ENCODE results near the gene PLEKHA5. TPM values are rescaled to one million over a fixed set of nuclear protein-coding genes. Genes with fewer than 3 reads are reported as not detected.
"Not testable (repeated sequence)": the region's sequence is repeated elsewhere in the genome, so short reads cannot be mapped to it uniquely, and the experiment has no call there.

The PLEKHA5 gene
- total RNA-seq, 1 donor from 2014 or later = 52.6 TPM

GRCh38 chr12:19326102-19326501 is 196.6 kb downstream of the PLEKHA5 start:
- intact Hi-C loops (cut with DNase I) = no loop called here
- DNase-seq (ENCODE audit: missing footprints) = no peak
- ATAC-seq = no peak

GRCh38 chr12:19332196-19332595 is 202.7 kb downstream of the PLEKHA5 start:
- ATAC-seq = no peak
- intact Hi-C loops (cut with DNase I) = no loop called here
- no peak for DNase-seq (ENCODE audit: missing footprints)

GRCh38 chr12:19338405-19338804 is 208.9 kb downstream of the PLEKHA5 start:
- DNase-seq (ENCODE audit: missing footprints) (no peak), ATAC-seq (no peak)
- intact Hi-C loops (cut with DNase I) = no loop called here

- DNase-seq (ENCODE audit: missing footprints); intact Hi-C loops (cut with DNase I): not testable (repeated sequence)
These were observed 221.3 kb downstream of the PLEKHA5 start for GRCh38 chr12:19350850-19351249.

GRCh38 chr12:19351346-19351745 is 221.8 kb downstream of the PLEKHA5 start:
- no peak for ATAC-seq
- DNase-seq (ENCODE audit: missing footprints) = no peak
- intact Hi-C loops (cut with DNase I) = no loop called here

More at GRCh38 chr12:19350850-19351249, 221.3 kb downstream of the PLEKHA5 start:
- ATAC-seq = not testable (repeated sequence)

GRCh38 chr12:19369691-19370148 is 240.2 kb downstream of the PLEKHA5 start:
- ATAC-seq (peak; percentile 59), DNase-seq (ENCODE audit: missing footprints) (no peak)

GRCh38 chr12:19373586-19373985 is 244.1 kb downstream of the PLEKHA5 start:
- ATAC-seq (no peak), DNase-seq (ENCODE audit: missing footprints) (no peak)
- intact Hi-C loops (cut with DNase I) = no loop called here

More at GRCh38 chr12:19369691-19370148, 240.2 kb downstream of the PLEKHA5 start:
- intact Hi-C loops (cut with DNase I) = no loop called here

- intact Hi-C loops (cut with DNase I) = no loop called here
- DNase-seq (ENCODE audit: missing footprints) (no peak), ATAC-seq (no peak)
These were observed 246.4 kb downstream of the PLEKHA5 start for GRCh38 chr12:19375888-19376287.

GRCh38 chr12:19376691-19377090 is 247.2 kb downstream of the PLEKHA5 start:
- no peak for DNase-seq (ENCODE audit: missing footprints)
- intact Hi-C loops (cut with DNase I) = no loop called here
- ATAC-seq = no peak

GRCh38 chr12:19382111-19382526 is 252.6 kb downstream of the PLEKHA5 start:
- DNase-seq (ENCODE audit: missing footprints) (no peak), ATAC-seq (no peak)
- intact Hi-C loops (cut with DNase I) = no loop called here

GRCh38 chr12:19382563-19382962 is 253.0 kb downstream of the PLEKHA5 start:
- intact Hi-C loops (cut with DNase I) = no loop called here
- ATAC-seq (no peak), DNase-seq (ENCODE audit: missing footprints) (no peak)

GRCh38 chr12:19387161-19387560 is 257.6 kb downstream of the PLEKHA5 start:
- peak; percentile 57 for ATAC-seq
- DNase-seq (ENCODE audit: missing footprints) = no peak
- intact Hi-C loops (cut with DNase I) = no loop called here

GRCh38 chr12:19388131-19388549 is 258.6 kb downstream of the PLEKHA5 start:
- ATAC-seq = peak; percentile 75
- no peak for DNase-seq (ENCODE audit: missing footprints)
- intact Hi-C loops (cut with DNase I) = no loop called here

- DNase-seq (ENCODE audit: missing footprints) (no peak), ATAC-seq (no peak)
- intact Hi-C loops (cut with DNase I) = no loop called here
These were observed 260.6 kb downstream of the PLEKHA5 start for GRCh38 chr12:19390051-19390598.

- DNase-seq (ENCODE audit: missing footprints); intact Hi-C loops (cut with DNase I); ATAC-seq: not testable (repeated sequence)
These were observed 263.1 kb downstream of the PLEKHA5 start for GRCh38 chr12:19392644-19393043.

GRCh38 chr12:19394385-19394784 is 264.9 kb downstream of the PLEKHA5 start:
- intact Hi-C loops (cut with DNase I) = no loop called here
- DNase-seq (ENCODE audit: missing footprints) (no peak), ATAC-seq (no peak)

- peak; percentile 65 for ATAC-seq
- DNase-seq (ENCODE audit: missing footprints) = no peak
- intact Hi-C loops (cut with DNase I) = no loop called here
These were observed 268.0 kb downstream of the PLEKHA5 start for GRCh38 chr12:19397534-19397933.

GRCh38 chr12:19398376-19399363 is 269.1 kb downstream of the PLEKHA5 start:
- no peak for DNase-seq (ENCODE audit: missing footprints)
- ATAC-seq = peak; percentile 35
- intact Hi-C loops (cut with DNase I) = no loop called here

GRCh38 chr12:19400649-19401285 is 271.2 kb downstream of the PLEKHA5 start:
- intact Hi-C loops (cut with DNase I); DNase-seq (ENCODE audit: missing footprints); ATAC-seq: not testable (repeated sequence)

Measured in Right ventricle myocardium inferior (tissue), 1 donor.